ENCODE results near the gene NES. TPM values are rescaled to one million over a fixed set of nuclear protein-coding genes. Genes with fewer than 3 reads are reported as not detected.
A peak's percentile ranks its signal among the peaks of the same experiment; 100 is the strongest.

NES gene
- total RNA-seq, 2 donors from 2014 or later = 0.05 TPM; not detected in 1

DNA sequence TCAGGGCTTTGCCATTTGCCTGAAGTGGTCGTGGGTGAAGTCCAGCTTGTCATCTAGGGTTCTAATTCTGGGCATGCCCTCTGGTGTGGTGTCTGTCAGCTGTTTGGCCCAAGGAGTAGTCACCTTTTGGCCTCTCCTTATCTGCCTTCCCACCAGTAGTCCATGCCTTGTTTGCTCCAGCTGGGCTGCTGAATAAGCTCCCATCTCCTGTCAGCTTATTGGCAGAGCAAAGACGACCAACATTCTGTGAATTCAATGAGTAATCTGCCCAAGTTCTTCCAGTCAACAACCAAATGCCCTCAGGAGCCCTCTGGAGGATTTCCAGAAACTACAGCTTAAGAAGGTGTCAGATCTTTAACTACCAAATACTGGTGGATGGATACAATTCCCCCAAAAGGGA lies 28.3 kb downstream of the NES start:
- H3K27me3 Mint-ChIP-seq (ENCODE audit: low read depth) = peaks cover 88% of the 10 kb centered on the region
- DNase-seq (no peak), ATAC-seq (replicated peaks in 1 of 2) (no peak)

DNA sequence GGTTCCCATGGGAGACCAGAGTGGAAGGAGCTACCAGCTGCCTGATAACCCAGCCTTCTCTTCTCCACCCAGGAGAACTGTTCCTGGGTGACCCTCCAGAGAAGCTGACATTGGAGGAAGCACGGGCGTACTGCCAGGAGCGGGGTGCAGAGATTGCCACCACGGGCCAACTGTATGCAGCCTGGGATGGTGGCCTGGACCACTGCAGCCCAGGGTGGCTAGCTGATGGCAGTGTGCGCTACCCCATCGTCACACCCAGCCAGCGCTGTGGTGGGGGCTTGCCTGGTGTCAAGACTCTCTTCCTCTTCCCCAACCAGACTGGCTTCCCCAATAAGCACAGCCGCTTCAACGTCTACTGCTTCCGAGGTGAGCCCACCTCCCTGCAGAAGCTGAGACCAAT lies 28.7 kb downstream of the NES start:
- Mint-ChIP-seq H3K4me1 (ENCODE audit: low read depth) (peaks cover 5% of the 10 kb centered on the region), H3K9me3 (no peaks in the 10 kb centered on the region), H3K27me3 (ENCODE audit: low read depth) (peaks cover 88% of the 10 kb centered on the region), H3K36me3 (ENCODE audit: insufficient read depth in 2 of 2) (no peaks in the 10 kb centered on the region), H3K27ac (no peak overlapping the region), H3K4me3 (no peak overlapping the region)
- ATAC-seq (replicated peaks in 1 of 2) = no peak
- no peak for DNase-seq

More for the DNA sequence above, 28.3 kb downstream of the NES start:
- H3K27ac Mint-ChIP-seq = no peak overlapping the region
- H3K36me3 Mint-ChIP-seq (ENCODE audit: insufficient read depth in 2 of 2) = no peaks in the 10 kb centered on the region
- H3K9me3 Mint-ChIP-seq = no peaks in the 10 kb centered on the region
- peaks cover under 1% of the 10 kb centered on the region for H3K4me1 Mint-ChIP-seq (ENCODE audit: low read depth)
- H3K4me3 Mint-ChIP-seq = no peak overlapping the region

DNA sequence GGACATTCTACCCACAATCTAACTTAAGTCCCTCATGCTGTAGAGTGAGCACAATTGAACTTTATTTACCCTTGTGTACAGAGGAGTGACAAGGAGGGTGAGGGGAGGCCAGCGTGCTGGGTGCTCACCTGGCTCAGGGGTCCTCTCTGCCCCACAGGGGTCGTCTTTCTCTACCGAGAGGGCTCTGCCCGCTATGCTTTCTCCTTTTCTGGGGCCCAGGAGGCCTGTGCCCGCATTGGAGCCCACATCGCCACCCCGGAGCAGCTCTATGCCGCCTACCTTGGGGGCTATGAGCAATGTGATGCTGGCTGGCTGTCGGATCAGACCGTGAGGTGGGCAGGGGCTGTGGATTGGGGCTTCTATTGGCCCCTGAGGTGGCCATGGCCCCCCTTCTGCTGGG lies 29.9 kb downstream of the NES start:
- H3K36me3 Mint-ChIP-seq (ENCODE audit: insufficient read depth in 2 of 2) = no peaks in the 10 kb centered on the region
- DNase-seq = no peak
- no peak overlapping the region for H3K4me3 Mint-ChIP-seq
- H3K4me1 Mint-ChIP-seq (ENCODE audit: low read depth) = peaks cover 15% of the 10 kb centered on the region
- H3K9me3 Mint-ChIP-seq = no peaks in the 10 kb centered on the region
- no peak overlapping the region for H3K27ac Mint-ChIP-seq
- ATAC-seq (replicated peaks in 1 of 2) = no peak
- H3K27me3 Mint-ChIP-seq (ENCODE audit: low read depth) = peaks cover 88% of the 10 kb centered on the region

DNA sequence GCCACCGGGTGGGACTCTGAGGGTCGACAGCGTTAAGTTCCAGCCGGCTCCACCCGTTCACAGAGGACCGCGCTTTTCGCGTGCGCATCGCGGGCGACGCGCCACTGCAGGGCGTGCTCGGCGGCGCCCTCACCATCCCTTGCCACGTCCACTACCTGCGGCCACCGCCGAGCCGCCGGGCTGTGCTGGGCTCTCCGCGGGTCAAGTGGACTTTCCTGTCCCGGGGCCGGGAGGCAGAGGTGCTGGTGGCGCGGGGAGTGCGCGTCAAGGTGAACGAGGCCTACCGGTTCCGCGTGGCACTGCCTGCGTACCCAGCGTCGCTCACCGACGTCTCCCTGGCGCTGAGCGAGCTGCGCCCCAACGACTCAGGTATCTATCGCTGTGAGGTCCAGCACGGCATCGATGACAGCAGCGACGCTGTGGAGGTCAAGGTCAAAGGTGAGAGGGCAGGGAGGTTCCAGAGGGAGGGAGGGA lies 30.4 kb downstream of the NES start:
- Mint-ChIP-seq H3K27me3 (ENCODE audit: low read depth) (peaks cover 85% of the 10 kb centered on the region), H3K4me1 (ENCODE audit: low read depth) (peaks cover 18% of the 10 kb centered on the region), H3K36me3 (ENCODE audit: insufficient read depth in 2 of 2) (no peaks in the 10 kb centered on the region), H3K27ac (no peak overlapping the region), H3K9me3 (no peaks in the 10 kb centered on the region), H3K4me3 (no peak overlapping the region)
- ATAC-seq (replicated peaks in 1 of 2) (no peak), DNase-seq (no peak)

GRCh38 chr1:156645666-156646065 lies 31.5 kb downstream of the NES start:
- Mint-ChIP-seq H3K4me1 (ENCODE audit: low read depth) (peaks cover 29% of the 10 kb centered on the region), H3K4me3 (no peak overlapping the region), H3K27ac (no peak overlapping the region), H3K36me3 (ENCODE audit: insufficient read depth in 2 of 2) (no peaks in the 10 kb centered on the region), H3K9me3 (no peaks in the 10 kb centered on the region), H3K27me3 (ENCODE audit: low read depth) (peaks cover 89% of the 10 kb centered on the region)
- ATAC-seq (replicated peaks in 1 of 2) (no peak), DNase-seq (no peak)

DNA sequence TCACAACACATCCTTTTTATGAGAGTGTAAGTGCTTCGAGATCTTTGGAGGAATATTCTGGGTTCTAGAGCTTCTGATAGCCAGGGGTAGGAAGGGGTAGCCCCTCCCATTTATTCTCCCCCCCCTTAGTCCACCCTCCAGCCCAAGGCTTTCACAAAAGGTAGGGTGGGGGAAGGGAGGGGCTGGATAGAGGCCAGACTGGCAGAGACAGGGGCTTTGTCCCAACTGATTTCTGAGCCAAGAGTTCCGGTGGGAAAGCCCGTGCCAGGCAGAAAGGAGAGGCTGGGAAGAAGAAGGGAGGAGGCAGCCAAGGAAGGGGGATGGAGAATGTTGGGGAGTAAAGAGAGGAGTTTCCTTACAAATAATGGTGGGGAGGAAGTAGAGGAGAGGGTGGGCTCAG lies 32.2 kb downstream of the NES start:
- Mint-ChIP-seq H3K9me3 (no peaks in the 10 kb centered on the region), H3K4me1 (ENCODE audit: low read depth) (peaks cover 30% of the 10 kb centered on the region), H3K27me3 (ENCODE audit: low read depth) (peaks cover 90% of the 10 kb centered on the region), H3K27ac (no peak overlapping the region), H3K4me3 (no peak overlapping the region), H3K36me3 (ENCODE audit: insufficient read depth in 2 of 2) (no peaks in the 10 kb centered on the region)
- DNase-seq (no peak), ATAC-seq (replicated peaks in 1 of 2) (no peak)

GRCh38 chr1:156644640-156645039 lies 32.6 kb downstream of the NES start:
- no peak for ATAC-seq (replicated peaks in 1 of 2)
- H3K36me3 Mint-ChIP-seq (ENCODE audit: insufficient read depth in 2 of 2) = no peaks in the 10 kb centered on the region

GRCh38 chr1:156644146-156644545 lies 33.1 kb downstream of the NES start:
- Mint-ChIP-seq H3K27ac (no peak overlapping the region), H3K27me3 (ENCODE audit: low read depth) (peaks cover 90% of the 10 kb centered on the region), H3K9me3 (no peaks in the 10 kb centered on the region), H3K4me3 (no peak overlapping the region), H3K36me3 (ENCODE audit: insufficient read depth in 2 of 2) (no peaks in the 10 kb centered on the region), H3K4me1 (ENCODE audit: low read depth) (peaks cover 30% of the 10 kb centered on the region)
- no peak for DNase-seq
- ATAC-seq (replicated peaks in 1 of 2) = no peak

More at GRCh38 chr1:156644640-156645039, 32.6 kb downstream of the NES start:
- Mint-ChIP-seq H3K27me3 (ENCODE audit: low read depth) (peaks cover 90% of the 10 kb centered on the region), H3K4me1 (ENCODE audit: low read depth) (peaks cover 30% of the 10 kb centered on the region), H3K4me3 (no peak overlapping the region), H3K9me3 (no peaks in the 10 kb centered on the region), H3K27ac (no peak overlapping the region)
- no peak for DNase-seq

GRCh38 chr1:156643778-156644092 lies 33.5 kb downstream of the NES start:
- ATAC-seq (replicated peaks in 1 of 2) = peak; percentile 90 to 91
- no peak overlapping the region for H3K4me3 Mint-ChIP-seq
- DNase-seq = peak; percentile 48 to 60

DNA sequence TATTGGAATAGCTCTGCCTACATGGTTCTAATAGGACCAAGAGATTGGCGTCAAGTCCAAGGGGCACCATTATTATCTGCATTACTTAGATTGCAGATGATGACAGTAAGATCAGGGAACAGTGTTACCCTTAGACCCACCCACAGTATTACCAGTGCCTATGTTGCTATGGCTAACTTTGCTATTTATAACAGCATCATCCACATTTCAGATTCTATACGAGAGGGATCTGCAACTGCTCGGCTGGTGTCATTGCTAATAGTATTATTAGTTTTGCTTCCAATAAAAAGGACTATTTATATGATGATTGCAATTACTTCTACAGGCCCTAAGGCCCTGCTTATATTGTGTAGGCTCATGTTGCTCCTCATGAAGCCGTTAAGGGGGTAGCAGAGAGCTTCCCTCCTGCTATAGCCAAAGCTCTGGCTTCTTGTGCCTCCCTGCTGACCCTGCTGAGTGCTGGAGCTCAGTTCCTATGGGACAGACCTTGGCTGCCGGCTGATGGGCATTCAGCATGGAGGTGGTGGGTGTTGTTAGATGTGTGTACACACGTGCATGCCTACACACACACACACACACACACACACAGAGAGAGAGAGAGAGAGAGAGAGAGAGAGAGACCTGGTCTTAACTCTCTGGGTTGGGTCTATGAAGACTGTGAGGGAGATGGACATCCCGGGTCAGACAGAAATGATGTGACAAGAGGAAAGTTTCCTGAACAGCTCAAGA lies 34.0 kb downstream of the NES start:
- no peaks in the 10 kb centered on the region for H3K36me3 Mint-ChIP-seq (ENCODE audit: insufficient read depth in 2 of 2)
- ATAC-seq (replicated peaks in 1 of 2) (peak in 1 of 2 donors; percentile 5), DNase-seq (no peak)
- peak overlapping the region; percentile 77 to 79 for H3K4me3 Mint-ChIP-seq
- H3K27me3 Mint-ChIP-seq (ENCODE audit: low read depth) = peaks cover 90% of the 10 kb centered on the region
- peaks cover 30% of the 10 kb centered on the region for H3K4me1 Mint-ChIP-seq (ENCODE audit: low read depth)
- no peaks in the 10 kb centered on the region for H3K9me3 Mint-ChIP-seq
- no peak overlapping the region for H3K27ac Mint-ChIP-seq

More at GRCh38 chr1:156643778-156644092, 33.5 kb downstream of the NES start:
- peaks cover 30% of the 10 kb centered on the region for H3K4me1 Mint-ChIP-seq (ENCODE audit: low read depth)
- no peaks in the 10 kb centered on the region for H3K9me3 Mint-ChIP-seq
- no peak overlapping the region for H3K27ac Mint-ChIP-seq
- peaks cover 90% of the 10 kb centered on the region for H3K27me3 Mint-ChIP-seq (ENCODE audit: low read depth)
- H3K36me3 Mint-ChIP-seq (ENCODE audit: insufficient read depth in 2 of 2) = no peaks in the 10 kb centered on the region

- H3K27me3 Mint-ChIP-seq (ENCODE audit: low read depth) = peaks cover 87% of the 10 kb centered on the region
- no peaks in the 10 kb centered on the region for H3K9me3 Mint-ChIP-seq
- ATAC-seq (replicated peaks in 1 of 2) (no peak), DNase-seq (no peak)
- H3K4me3 Mint-ChIP-seq = peak overlapping the region; percentile 77 to 79
- no peak overlapping the region for H3K27ac Mint-ChIP-seq
- no peaks in the 10 kb centered on the region for H3K36me3 Mint-ChIP-seq (ENCODE audit: insufficient read depth in 2 of 2)
- peaks cover 30% of the 10 kb centered on the region for H3K4me1 Mint-ChIP-seq (ENCODE audit: low read depth)
Observed at GRCh38 chr1:156642265-156643048, 34.8 kb downstream of the NES start.

GRCh38 chr1:156641761-156642264 lies 35.4 kb downstream of the NES start, which contains the start of gene BCAN:
BCAN (plus strand) TSS chr1:156642117; CDS start chr1:156646055, 3,938 bp downstream.
- peak within 1 kb of the TSS; percentile 77 to 79 for H3K4me3 Mint-ChIP-seq
- no peaks in the 10 kb centered on the region for H3K9me3 Mint-ChIP-seq
- H3K4me1 Mint-ChIP-seq (ENCODE audit: low read depth) = peaks cover 30% of the 10 kb centered on the region
- H3K27me3 Mint-ChIP-seq (ENCODE audit: low read depth) = peaks cover 85% of the 10 kb centered on the region
- no peak within 1 kb of the TSS for H3K27ac Mint-ChIP-seq
- H3K36me3 Mint-ChIP-seq (ENCODE audit: insufficient read depth in 2 of 2) = no peaks in the 10 kb centered on the region
- peak in 1 of 2 donors; percentile 19 for DNase-seq
- peak; percentile 39 to 40 for ATAC-seq (replicated peaks in 1 of 2)

All from activated T-cell treated with anti-CD3 and anti-CD28 coated beads, Interleukin-2, amount 50 U/mL, for 72 hours (primary cell).